Measurements from ENCODE around the gene BPIFB3. TPM values are rescaled to one million over a fixed set of nuclear protein-coding genes. Genes with fewer than 3 reads are reported as not detected.

Gene BPIFB3
- total RNA-seq, 2 donors from 2014 or later, result not detected

DNA sequence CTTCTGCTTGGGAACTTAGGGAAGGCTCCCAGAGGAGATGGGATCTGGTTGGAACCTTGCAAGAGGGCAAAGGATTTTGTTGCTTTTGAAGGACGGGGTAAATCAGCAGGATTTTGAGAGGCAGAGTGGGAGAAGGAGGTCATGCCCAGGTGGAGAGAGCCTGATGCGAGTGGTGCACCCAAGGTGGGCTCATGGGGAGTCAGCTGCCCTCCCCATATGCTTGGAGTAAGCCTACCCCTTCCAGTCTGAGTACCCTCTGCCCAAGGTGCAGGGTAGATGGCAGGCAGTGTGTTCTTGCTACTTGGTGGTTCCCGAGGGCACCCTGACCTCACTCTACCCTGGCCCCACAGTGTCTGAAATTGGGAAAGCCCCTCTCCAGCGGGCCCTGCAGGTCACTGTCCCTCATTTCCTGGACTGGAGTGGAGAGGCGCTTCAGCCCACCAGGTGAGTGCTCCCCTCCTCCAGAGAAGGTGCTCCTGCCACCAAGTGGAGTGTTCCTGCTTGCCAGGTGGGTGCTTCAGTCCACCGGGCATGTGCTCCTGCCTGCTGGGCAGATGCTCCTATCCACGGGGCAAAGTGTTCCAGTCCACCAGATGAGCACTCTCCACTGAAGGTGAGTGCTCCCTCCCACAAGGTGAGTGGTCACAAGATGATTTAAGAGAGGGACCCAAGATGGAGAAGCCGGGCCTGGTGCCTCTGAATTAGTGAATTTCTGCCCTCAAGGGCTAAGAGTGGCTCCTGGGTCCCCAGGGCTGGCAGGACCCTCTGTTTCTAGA is 42.8 kb upstream of the BPIFB3 start:
- Mint-ChIP-seq H3K27me3 (ENCODE audit: insufficient read depth) (peaks cover 12% of the 10 kb centered on the region), H3K4me1 (peaks cover 18% of the 10 kb centered on the region), H3K27ac (no peak overlapping the region), H3K9me3 (no peaks in the 10 kb centered on the region), H3K36me3 (ENCODE audit: low read depth) (no peaks in the 10 kb centered on the region), H3K4me3 (no peak overlapping the region)
- WGBS, 2 experiments (ENCODE audit: insufficient coverage in 1 of 2, insufficient read length in 1 of 2), result 87 to 100% methylated on average over 3 to 8 of the region's 8 CpGs
- no peaks in the 10 kb centered on the region for H3K9me3 ChIP-seq (ENCODE audit: control insufficient read depth, low read length)
- peaks cover 2% of the 10 kb centered on the region for H3K4me1 ChIP-seq (ENCODE audit: control insufficient read depth, insufficient read depth, low read length)
- DNase-seq, result no peak
- TF ChIP-seq, protein P1, sequence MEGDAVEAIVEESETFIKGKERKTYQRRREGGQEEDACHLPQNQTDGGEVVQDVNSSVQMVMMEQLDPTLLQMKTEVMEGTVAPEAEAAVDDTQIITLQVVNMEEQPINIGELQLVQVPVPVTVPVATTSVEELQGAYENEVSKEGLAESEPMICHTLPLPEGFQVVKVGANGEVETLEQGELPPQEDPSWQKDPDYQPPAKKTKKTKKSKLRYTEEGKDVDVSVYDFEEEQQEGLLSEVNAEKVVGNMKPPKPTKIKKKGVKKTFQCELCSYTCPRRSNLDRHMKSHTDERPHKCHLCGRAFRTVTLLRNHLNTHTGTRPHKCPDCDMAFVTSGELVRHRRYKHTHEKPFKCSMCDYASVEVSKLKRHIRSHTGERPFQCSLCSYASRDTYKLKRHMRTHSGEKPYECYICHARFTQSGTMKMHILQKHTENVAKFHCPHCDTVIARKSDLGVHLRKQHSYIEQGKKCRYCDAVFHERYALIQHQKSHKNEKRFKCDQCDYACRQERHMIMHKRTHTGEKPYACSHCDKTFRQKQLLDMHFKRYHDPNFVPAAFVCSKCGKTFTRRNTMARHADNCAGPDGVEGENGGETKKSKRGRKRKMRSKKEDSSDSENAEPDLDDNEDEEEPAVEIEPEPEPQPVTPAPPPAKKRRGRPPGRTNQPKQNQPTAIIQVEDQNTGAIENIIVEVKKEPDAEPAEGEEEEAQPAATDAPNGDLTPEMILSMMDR (conservative IDR thresholded peaks at IDR 0.05), result no peak
- no peak overlapping the region for H3K4me3 ChIP-seq (ENCODE audit: low read length)
- H3K27ac ChIP-seq (ENCODE audit: low read depth, low read length), result no peak overlapping the region
- no peaks in the 10 kb centered on the region for H3K36me3 ChIP-seq (ENCODE audit: control insufficient read depth, insufficient read depth, low read length)
- no peak overlapping the region for H3K9ac ChIP-seq (ENCODE audit: extremely low read depth, low read length, poor library complexity, severe bottlenecking)
- no peaks in the 10 kb centered on the region for H3K27me3 ChIP-seq (ENCODE audit: control insufficient read depth, insufficient read depth, low read length, poor library complexity, severe bottlenecking)

DNA sequence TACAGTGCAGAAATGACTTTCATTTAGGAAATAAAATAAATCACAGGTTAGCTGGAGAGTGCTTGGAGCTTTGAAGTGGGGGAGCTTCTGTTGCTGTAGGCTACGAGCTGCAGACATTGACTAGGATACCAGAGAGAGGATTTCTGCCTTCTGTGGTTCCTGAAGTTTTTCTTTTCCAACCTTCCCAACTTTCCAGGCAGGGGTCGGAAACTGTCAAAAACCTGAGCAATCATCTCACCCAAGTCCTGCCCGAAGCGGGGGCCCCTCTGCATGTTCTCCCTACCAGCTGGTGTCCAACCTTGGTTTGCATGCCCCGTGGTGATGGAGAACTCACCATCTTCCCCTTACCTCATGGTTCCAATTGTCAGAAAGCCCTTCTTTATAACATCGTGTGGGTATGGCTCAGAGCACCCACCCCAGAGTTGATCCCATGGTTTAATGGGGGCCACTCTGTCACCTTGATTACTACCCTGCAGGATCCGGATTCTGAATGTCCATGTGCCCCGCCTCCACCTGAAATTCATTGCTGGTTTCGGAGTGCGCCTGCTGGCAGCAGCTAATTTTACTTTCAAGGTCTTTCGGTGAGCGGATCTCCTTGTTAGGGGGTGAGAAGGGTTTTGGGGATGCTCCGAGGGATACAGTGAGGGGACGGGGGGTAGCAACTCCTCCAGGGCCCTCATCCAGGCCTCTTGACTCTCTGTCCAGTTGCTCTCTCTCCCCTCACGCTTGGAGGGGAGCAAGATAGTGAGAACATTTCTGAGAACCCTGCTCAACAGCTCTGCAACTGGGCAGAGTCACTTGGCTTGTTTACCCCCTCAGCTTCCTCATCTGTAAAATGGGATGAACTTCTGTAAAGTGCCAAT is 41.1 kb upstream of the BPIFB3 start:
- Mint-ChIP-seq H3K9me3 (no peaks in the 10 kb centered on the region), H3K36me3 (ENCODE audit: low read depth) (no peaks in the 10 kb centered on the region), H3K4me1 (peaks cover 18% of the 10 kb centered on the region), H3K27ac (no peak overlapping the region), H3K27me3 (ENCODE audit: insufficient read depth) (peaks cover 23% of the 10 kb centered on the region), H3K4me3 (no peak overlapping the region)
- Histone ChIP-seq H3K36me3 (ENCODE audit: control insufficient read depth, insufficient read depth, low read length) (no peaks in the 10 kb centered on the region), H3K27me3 (ENCODE audit: control insufficient read depth, insufficient read depth, low read length, poor library complexity, severe bottlenecking) (no peaks in the 10 kb centered on the region), H3K4me1 (ENCODE audit: control insufficient read depth, insufficient read depth, low read length) (peaks cover 2% of the 10 kb centered on the region), H3K9ac (ENCODE audit: extremely low read depth, low read length, poor library complexity, severe bottlenecking) (no peak overlapping the region), H3K27ac (ENCODE audit: low read depth, low read length) (no peak overlapping the region), H3K4me3 (ENCODE audit: low read length) (no peak overlapping the region), H3K9me3 (ENCODE audit: control insufficient read depth, low read length) (no peaks in the 10 kb centered on the region)
- TF ChIP-seq, protein P1 (conservative IDR thresholded peaks at IDR 0.05), result no peak
- 89 to 94% methylated on average over 6 to 15 of the region's 15 CpGs for WGBS, 2 experiments (ENCODE audit: insufficient coverage in 1 of 2, insufficient read length in 1 of 2)
- no peak for DNase-seq

DNA sequence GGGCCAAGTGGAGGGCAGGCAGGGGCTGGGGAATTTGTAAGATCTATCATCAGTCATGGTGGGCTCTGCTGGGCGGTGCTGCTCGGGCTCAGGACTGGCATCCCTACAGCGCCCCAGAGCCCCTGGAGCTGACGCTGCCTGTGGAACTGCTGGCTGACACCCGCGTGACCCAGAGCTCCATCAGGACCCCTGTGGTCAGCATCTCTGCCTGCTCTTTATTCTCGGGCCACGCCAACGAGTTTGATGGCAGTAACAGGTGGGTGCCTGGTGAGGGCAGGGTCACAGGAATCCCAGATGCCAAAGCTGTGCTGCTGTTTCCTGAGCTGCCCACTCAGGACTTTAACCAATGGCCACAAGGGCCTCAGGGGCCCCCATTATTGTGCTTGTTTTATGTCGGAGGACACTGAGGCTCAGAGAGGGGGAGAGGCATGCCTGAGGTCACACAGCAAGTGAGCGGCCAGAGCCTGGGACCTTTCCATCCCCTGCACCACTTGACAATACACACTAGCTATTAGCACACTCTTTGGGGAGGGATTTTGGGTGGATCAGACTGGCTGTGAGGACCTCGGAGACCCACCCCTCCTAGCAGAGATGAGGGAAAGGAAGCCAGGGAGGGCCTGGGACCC is 39.9 kb upstream of the BPIFB3 start:
- TF ChIP-seq, protein P1 (conservative IDR thresholded peaks at IDR 0.05), result peak; percentile 20
- Histone ChIP-seq H3K27ac (ENCODE audit: low read depth, low read length) (no peak overlapping the region), H3K36me3 (ENCODE audit: control insufficient read depth, insufficient read depth, low read length) (no peaks in the 10 kb centered on the region), H3K4me3 (ENCODE audit: low read length) (no peak overlapping the region), H3K4me1 (ENCODE audit: control insufficient read depth, insufficient read depth, low read length) (peaks cover 2% of the 10 kb centered on the region), H3K9me3 (ENCODE audit: control insufficient read depth, low read length) (no peaks in the 10 kb centered on the region), H3K9ac (ENCODE audit: extremely low read depth, low read length, poor library complexity, severe bottlenecking) (no peak overlapping the region), H3K27me3 (ENCODE audit: control insufficient read depth, insufficient read depth, low read length, poor library complexity, severe bottlenecking) (no peaks in the 10 kb centered on the region)
- Mint-ChIP-seq H3K27me3 (ENCODE audit: insufficient read depth) (peaks cover 26% of the 10 kb centered on the region), H3K4me3 (no peak overlapping the region), H3K9me3 (no peaks in the 10 kb centered on the region), H3K36me3 (ENCODE audit: low read depth) (no peaks in the 10 kb centered on the region), H3K27ac (peak overlapping the region; percentile 18), H3K4me1 (peaks cover 18% of the 10 kb centered on the region)
- peak; percentile 74 for DNase-seq
- WGBS, 2 experiments (ENCODE audit: insufficient coverage in 1 of 2, insufficient read length in 1 of 2), result 88% methylated on average over 7 to 12 of the region's 12 CpGs

Data from endodermal cell (in vitro differentiated cells).